Measurements from ENCODE around the gene MAPK8IP1.

MAPK8IP1 gene

DNA sequence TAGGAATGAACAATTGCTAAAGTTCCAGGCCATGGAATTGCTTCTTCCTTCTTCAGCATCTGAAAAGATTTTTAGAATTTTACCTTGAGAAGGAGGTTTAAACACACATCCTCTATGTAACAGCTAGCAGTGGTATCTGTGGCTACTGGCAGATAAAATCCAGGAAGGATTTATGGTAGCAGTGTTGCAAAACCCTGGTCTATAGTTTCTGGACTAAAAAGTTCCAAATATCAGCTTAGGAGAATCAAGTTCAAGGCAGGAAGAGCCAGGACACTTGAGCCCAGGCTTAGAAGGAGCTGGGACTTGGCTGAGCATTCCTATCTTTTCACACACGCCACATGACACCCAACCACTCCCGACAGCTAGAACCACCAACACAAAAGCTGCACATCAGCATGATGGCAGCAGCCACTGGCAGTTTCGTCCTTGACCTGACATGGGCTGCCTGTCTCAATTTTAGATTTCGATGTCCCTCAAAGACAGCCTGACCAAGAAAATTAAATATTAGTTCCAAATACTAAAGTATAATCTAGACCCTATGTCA, 51.1 kb downstream of the MAPK8IP1 start:
- TF ChIP-seq CTCF (IDR thresholded peaks at IDR 0.05; ENCODE audit: low read depth, low read length), result no peak

DNA sequence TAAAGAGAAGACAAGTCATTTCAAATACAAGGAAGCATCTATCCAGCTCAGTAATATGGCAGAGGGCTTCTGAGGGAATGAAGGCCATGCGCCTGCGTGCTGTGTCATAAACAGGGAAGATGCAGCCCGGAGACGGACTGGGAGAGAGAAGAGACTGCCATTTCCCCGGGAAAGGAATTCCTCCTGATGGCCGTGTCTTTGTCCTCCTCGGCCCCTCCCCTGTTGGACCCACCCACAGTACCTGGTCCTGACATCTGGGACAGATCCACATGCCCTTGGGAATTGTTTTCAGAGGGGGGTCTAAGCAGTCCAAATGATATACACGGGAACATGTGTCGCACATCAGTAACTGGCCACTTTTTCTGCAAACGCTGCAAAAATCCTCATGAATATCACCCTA, 52.5 kb downstream of the MAPK8IP1 start:
- no peak for TF ChIP-seq CTCF (IDR thresholded peaks at IDR 0.05; ENCODE audit: low read depth, low read length)
- no peak for DNase-seq (ENCODE audit: extremely low read depth, low read depth)

More for the DNA sequence above, 51.1 kb downstream of the MAPK8IP1 start:
- DNase-seq (ENCODE audit: extremely low read depth, low read depth), result no peak

GRCh38 chr11:45939836-45940235, 54.4 kb downstream of the MAPK8IP1 start:
- TF ChIP-seq CTCF (IDR thresholded peaks at IDR 0.05; ENCODE audit: low read depth, low read length), result no peak
- no peak for DNase-seq (ENCODE audit: extremely low read depth, low read depth)

DNA sequence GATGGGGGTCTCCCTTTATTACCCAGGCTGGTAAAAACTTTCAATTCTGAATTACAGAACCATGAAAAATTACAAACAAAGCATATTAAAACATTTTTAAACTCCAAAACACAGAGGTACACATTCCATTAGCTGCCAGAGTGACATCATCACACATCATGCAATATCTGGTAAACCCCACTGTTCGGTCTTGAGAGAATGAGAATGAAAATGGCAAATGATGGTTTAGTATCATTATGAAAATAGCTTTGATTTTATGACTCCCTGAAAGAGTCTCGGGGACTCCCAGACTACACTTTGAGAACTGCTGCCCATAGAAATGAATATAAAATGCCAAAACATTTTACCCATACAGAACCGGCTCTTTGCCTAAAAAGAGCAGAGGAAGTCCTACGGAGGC, 55.8 kb downstream of the MAPK8IP1 start:
- DNase-seq (ENCODE audit: extremely low read depth, low read depth), result no peak

GRCh38 chr11:45942381-45942780, 56.9 kb downstream of the MAPK8IP1 start:
- TF ChIP-seq CTCF (IDR thresholded peaks at IDR 0.05; ENCODE audit: low read depth, low read length), result no peak
- no peak for DNase-seq (ENCODE audit: extremely low read depth, low read depth)

More for the DNA sequence above, 55.8 kb downstream of the MAPK8IP1 start:
- TF ChIP-seq CTCF (IDR thresholded peaks at IDR 0.05; ENCODE audit: low read depth, low read length), result no peak

GRCh38 chr11:45945397-45945999, 60.0 kb downstream of the MAPK8IP1 start:
- no peak for DNase-seq (ENCODE audit: extremely low read depth, low read depth)
- TF ChIP-seq CTCF (IDR thresholded peaks at IDR 0.05; ENCODE audit: low read depth, low read length), result no peak

DNA sequence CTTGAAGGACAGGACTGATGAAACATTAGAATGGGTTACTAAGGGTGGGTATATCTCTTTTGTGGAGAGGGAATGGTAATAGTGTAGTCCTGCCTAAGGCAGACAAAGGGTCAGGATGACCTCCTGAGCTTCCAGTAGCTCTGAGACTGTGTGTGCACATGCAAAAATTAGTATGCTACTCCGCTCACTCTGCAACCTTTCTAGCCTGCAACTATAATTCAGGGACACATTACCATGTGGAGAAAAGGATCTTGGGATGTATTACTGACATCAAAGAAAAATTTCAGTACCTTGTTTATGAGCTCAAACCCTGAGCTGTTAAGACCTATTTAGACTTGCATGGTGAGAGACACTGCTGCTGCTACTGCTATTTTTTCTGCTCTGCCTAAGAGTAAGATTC, 62.4 kb downstream of the MAPK8IP1 start:
- no peak for DNase-seq (ENCODE audit: extremely low read depth, low read depth)
- no peak for TF ChIP-seq CTCF (IDR thresholded peaks at IDR 0.05; ENCODE audit: low read depth, low read length)

All from AG09319 (cell line).